Measurements from ENCODE around the gene ATOSB. TPM values are rescaled to one million over a fixed set of nuclear protein-coding genes. Genes with fewer than 3 reads are reported as not detected.

The ATOSB gene
- total and polyA plus RNA-seq, 9 of the 15 experiments (the other 6 are each of a cell fraction or from before 2014, with no cell fraction given) = 0.45 to 8.0 (median 4.2) TPM

DNA sequence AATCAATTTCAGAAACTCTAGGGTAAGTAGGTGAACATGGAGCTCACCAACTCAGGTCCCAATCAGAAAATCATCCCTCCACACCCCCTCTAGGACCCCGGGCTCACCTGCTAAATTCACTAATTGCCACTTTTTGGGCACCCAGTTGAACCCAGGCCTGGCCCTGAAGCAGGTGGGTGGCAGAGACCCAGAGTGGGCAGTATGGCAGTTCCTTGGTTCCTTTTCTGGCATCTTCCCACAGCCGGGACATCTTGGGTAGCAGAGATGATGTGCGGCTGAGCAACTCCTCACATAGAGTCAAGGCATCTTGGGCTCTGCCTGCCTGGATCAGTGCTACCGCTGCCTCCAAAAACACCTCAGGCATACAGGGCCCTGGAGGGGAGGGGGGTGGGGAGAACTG is 40.3 kb downstream of the ATOSB start:
- Histone ChIP-seq H3K4me3 (no peak overlapping the region), H3K9me3 (replicated peaks; ENCODE audit: control insufficient read depth, insufficient read depth, low read depth, low read length) (no peaks in the 10 kb centered on the region), H4K20me1 (replicated peaks; ENCODE audit: control insufficient read depth, insufficient read depth, low read length) (peaks cover 13% of the 10 kb centered on the region), H3K9me1 (ENCODE audit: control insufficient read depth, insufficient read depth, low read length) (peaks cover 4% of the 10 kb centered on the region), H3K27me3 (ENCODE audit: control insufficient read depth in 2 of 2, insufficient read depth in 2 of 2, low read length in 2 of 2) (no peaks in the 10 kb centered on the region), H2AFZ (ENCODE audit: low read depth, low read length) (no peak overlapping the region), H3K4me2 (ENCODE audit: insufficient read depth, low read length) (no peak overlapping the region), H3K27ac (ENCODE audit: extremely low read depth, low read depth, low read length) (no peak overlapping the region), H3K4me1 (replicated peaks in 1 of 2; ENCODE audit: control insufficient read depth in 2 of 2, insufficient read depth in 2 of 2, low read length in 2 of 2) (peaks cover 8 to 22% of the 10 kb centered on the region in 2 experiments; a peak in 4 of 5 replicates), H3K79me2 (ENCODE audit: control insufficient read depth, insufficient read depth, low read length) (peaks cover 44% of the 10 kb centered on the region), H3K9ac (ENCODE audit: insufficient read depth in 1 of 2, low read depth in 2 of 2, low read length in 2 of 2) (no peak overlapping the region), H3K36me3 (ENCODE audit: control insufficient read depth, insufficient read depth, low read length) (peaks cover 51% of the 10 kb centered on the region)
- no peak for ATAC-seq
- CTCF ChIA-PET (ENCODE audit: low intra/inter-chr PET ratio) = no interaction called here
- FAIRE-seq = no peak
- no TSS peak for BruUV-seq (replicated peaks)
- DNase-seq (ENCODE audit: extremely low read depth in 1 of 4, low spot score in 3 of 4) = no peak
- intact Hi-C loops (cut with micrococcal nuclease) (no loop called here), in situ Hi-C loops (cut with MboI) (no loop called here)
- 100% methylated on average over 2 of the region's 4 CpGs for WGBS (ENCODE audit: insufficient coverage, low coverage, missing lambda C conversion rate)
- POLR2A ChIA-PET = no interaction called here
- TF ChIP-seq RFX1 (IDR thresholded peaks at IDR 0.05) (no peak), CSDE1 (IDR thresholded peaks at IDR 0.05) (no peak), YY1 (IDR thresholded peaks at IDR 0.05; ENCODE audit: borderline replicate concordance in 1 of 3, control insufficient read depth in 1 of 3, extremely low read depth in 1 of 3, insufficient read depth in 3 of 3, insufficient read length in 1 of 3, insufficient replicate concordance in 2 of 3, low read depth in 1 of 3, low read length in 2 of 3) (no peak), TAF15 (IDR thresholded peaks at IDR 0.05; ENCODE audit: low read depth, low read length) (no peak), MCM7 (IDR thresholded peaks at IDR 0.05) (no peak), ILK (tag; IDR thresholded peaks at IDR 0.05; ENCODE audit: borderline replicate concordance, low read depth) (no peak), NONO (IDR thresholded peaks at IDR 0.05; ENCODE audit: low read depth in 2 of 2, low read length in 1 of 2) (no peak), LCOR (CRISPR knock-in tag; IDR thresholded peaks at IDR 0.05) (no peak), THRAP3 (IDR thresholded peaks at IDR 0.05; ENCODE audit: borderline replicate concordance) (no peak), FOXA3 (CRISPR knock-in tag; conservative IDR thresholded peaks at IDR 0.05 in 1 of 2, IDR thresholded peaks at IDR 0.05 in 1 of 2) (no peak), SLC30A9 (CRISPR knock-in tag; IDR thresholded peaks at IDR 0.05) (no peak), XRCC3 (IDR thresholded peaks at IDR 0.05) (no peak), TAF9B (IDR thresholded peaks at IDR 0.05; ENCODE audit: partially characterized antibody) (no peak)
- TF ChIP-seq, protein P1, sequence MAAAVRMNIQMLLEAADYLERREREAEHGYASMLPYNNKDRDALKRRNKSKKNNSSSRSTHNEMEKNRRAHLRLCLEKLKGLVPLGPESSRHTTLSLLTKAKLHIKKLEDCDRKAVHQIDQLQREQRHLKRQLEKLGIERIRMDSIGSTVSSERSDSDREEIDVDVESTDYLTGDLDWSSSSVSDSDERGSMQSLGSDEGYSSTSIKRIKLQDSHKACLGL (CRISPR knock-in tag; IDR thresholded peaks at IDR 0.05; ENCODE audit: borderline replicate concordance, poor library complexity, severe bottlenecking) = no peak
- TF ChIP-seq, protein P2, sequence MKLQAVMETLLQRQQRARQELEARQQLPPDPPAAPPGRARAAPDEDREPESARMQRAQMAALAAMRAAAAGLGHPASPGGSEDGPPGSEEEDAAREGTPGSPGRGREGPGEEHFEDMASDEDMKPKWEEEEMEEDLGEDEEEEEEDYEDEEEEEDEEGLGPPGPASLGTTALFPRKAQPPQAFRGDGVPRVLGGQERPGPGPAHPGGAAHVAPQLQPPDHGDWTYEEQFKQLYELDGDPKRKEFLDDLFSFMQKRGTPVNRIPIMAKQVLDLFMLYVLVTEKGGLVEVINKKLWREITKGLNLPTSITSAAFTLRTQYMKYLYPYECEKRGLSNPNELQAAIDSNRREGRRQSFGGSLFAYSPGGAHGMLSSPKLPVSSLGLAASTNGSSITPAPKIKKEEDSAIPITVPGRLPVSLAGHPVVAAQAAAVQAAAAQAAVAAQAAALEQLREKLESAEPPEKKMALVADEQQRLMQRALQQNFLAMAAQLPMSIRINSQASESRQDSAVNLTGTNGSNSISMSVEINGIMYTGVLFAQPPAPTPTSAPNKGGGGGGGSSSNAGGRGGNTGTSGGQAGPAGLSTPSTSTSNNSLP (IDR thresholded peaks at IDR 0.05; ENCODE audit: borderline replicate concordance, low read depth, low read length) = no peak
- TF ChIP-seq, protein P3, sequence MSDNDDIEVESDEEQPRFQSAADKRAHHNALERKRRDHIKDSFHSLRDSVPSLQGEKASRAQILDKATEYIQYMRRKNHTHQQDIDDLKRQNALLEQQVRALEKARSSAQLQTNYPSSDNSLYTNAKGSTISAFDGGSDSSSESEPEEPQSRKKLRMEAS (CRISPR knock-in tag; IDR thresholded peaks at IDR 0.05) = no peak
- TF ChIP-seq, protein P4, sequence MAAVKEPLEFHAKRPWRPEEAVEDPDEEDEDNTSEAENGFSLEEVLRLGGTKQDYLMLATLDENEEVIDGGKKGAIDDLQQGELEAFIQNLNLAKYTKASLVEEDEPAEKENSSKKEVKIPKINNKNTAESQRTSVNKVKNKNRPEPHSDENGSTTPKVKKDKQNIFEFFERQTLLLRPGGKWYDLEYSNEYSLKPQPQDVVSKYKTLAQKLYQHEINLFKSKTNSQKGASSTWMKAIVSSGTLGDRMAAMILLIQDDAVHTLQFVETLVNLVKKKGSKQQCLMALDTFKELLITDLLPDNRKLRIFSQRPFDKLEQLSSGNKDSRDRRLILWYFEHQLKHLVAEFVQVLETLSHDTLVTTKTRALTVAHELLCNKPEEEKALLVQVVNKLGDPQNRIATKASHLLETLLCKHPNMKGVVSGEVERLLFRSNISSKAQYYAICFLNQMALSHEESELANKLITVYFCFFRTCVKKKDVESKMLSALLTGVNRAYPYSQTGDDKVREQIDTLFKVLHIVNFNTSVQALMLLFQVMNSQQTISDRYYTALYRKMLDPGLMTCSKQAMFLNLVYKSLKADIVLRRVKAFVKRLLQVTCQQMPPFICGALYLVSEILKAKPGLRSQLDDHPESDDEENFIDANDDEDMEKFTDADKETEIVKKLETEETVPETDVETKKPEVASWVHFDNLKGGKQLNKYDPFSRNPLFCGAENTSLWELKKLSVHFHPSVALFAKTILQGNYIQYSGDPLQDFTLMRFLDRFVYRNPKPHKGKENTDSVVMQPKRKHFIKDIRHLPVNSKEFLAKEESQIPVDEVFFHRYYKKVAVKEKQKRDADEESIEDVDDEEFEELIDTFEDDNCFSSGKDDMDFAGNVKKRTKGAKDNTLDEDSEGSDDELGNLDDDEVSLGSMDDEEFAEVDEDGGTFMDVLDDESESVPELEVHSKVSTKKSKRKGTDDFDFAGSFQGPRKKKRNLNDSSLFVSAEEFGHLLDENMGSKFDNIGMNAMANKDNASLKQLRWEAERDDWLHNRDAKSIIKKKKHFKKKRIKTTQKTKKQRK (IDR thresholded peaks at IDR 0.05; ENCODE audit: borderline replicate concordance, low read depth, low read length) = no peak
